PC-9 (cell line): Measurements from ENCODE around the gene CRYBG1.

Experiments
- EZH2 ChIP-seq: fragments of 200-600 bp; sonication (generic); IDR thresholded peaks from 2 replicates; pipeline ENCODE4 v1.8.0; 2017; ENCODE audit warnings: antibody characterized with exemption, low read depth
- TF ChIP-seq, protein P1 (sequence below): fragments of 200-600 bp; sonication (generic); conservative IDR thresholded peaks from 2 replicates; pipeline ENCODE4 v1.6.1; 2017; ENCODE audit warnings: mixed run types, antibody characterized with exemption, mild to moderate bottlenecking, moderate library complexity

DNA sequence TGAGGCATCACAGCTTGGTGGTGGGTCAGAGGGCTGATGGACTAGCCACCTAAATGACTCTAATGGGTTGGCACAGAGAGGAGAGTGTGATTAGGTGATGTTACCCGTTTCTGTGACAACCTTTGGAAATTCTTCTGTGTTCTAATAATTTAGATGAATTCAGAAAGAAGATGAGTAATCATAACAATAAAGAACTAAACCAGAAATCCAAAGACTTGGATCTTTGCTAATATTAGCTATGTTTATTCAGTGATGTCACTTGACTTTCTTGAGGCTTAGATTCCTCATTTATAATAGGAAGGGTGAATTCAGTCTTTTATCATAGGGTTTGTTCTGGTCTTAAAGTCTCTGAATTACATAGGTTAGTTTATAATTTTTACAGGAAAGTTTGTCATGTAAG, 19.9 kb downstream of the CRYBG1 start:
- TF ChIP-seq, protein P1, sequence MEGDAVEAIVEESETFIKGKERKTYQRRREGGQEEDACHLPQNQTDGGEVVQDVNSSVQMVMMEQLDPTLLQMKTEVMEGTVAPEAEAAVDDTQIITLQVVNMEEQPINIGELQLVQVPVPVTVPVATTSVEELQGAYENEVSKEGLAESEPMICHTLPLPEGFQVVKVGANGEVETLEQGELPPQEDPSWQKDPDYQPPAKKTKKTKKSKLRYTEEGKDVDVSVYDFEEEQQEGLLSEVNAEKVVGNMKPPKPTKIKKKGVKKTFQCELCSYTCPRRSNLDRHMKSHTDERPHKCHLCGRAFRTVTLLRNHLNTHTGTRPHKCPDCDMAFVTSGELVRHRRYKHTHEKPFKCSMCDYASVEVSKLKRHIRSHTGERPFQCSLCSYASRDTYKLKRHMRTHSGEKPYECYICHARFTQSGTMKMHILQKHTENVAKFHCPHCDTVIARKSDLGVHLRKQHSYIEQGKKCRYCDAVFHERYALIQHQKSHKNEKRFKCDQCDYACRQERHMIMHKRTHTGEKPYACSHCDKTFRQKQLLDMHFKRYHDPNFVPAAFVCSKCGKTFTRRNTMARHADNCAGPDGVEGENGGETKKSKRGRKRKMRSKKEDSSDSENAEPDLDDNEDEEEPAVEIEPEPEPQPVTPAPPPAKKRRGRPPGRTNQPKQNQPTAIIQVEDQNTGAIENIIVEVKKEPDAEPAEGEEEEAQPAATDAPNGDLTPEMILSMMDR, result no peak
- TF ChIP-seq EZH2, result no peak
